NCI-H2171 (cell line): ENCODE results near the gene ARHGEF1.

ENCODE experiments used
- DNase-seq: peaks from one replicate; lab custom pipeline; 2025; lab: John Stamatoyannopoulos, UW

The ARHGEF1 gene

DNA sequence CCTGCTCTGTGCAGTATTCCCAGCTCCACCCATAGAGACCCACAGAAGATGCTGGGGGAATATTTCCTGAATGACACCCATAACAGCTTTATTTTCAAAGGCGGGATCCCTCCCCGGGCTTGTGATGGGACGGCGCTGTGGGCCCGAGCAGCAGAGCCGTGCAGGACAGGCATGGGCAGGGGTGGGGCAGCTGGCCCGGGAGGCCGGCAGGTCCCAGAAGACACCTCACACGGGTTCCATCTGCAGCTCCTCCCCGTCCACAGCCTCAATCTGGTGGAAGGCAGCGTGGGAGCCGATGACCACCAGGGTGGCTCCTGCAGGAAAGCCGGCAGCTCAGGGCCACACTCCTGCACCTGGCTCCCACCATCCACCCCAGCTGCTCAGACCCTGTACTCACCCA lies 73.6 kb downstream of the ARHGEF1 start:
- no peak for DNase-seq
